K562 (cell line): ENCODE results near the gene DEDD. TPM values are rescaled to one million over a fixed set of nuclear protein-coding genes. Genes with fewer than 3 reads are reported as not detected.

Experiments
- CREM ChIP-seq: IDR thresholded peaks from 2 replicates; pipeline ENCODE4 v1.6.1; 2014; ENCODE audit warnings: antibody characterized with exemption, low read depth
- DLX4 ChIP-seq: fragments of 250-450 bp; sonication (Bioruptor Pico); IDR thresholded peaks from 2 replicates; pipeline ENCODE4 v1.6.1; 2021; ENCODE audit warnings: mild to moderate bottlenecking
- DNMT1 ChIP-seq: fragments of 450-650 bp; IDR thresholded peaks from 2 replicates; pipeline ENCODE4 v1.6.1; 2016; ENCODE audit warnings: antibody characterized with exemption, mild to moderate bottlenecking
- E2F6 ChIP-seq, 2 experiments: IDR thresholded peaks; 2 replicates each; pipeline ENCODE4 v1.6.1; 2011; ENCODE audit warnings: borderline replicate concordance in 1 of 2, control low read depth in 1 of 2, low read depth in 1 of 2, low read length in 1 of 2, mild to moderate bottlenecking in 1 of 2, mixed read lengths in 1 of 2, moderate library complexity in 1 of 2; ENCODE audit not compliant: insufficient read depth in 1 of 2, insufficient read length in 1 of 2, poor library complexity in 1 of 2, severe bottlenecking in 1 of 2; ENCODE audit errors: extremely low read depth in 1 of 2
- HNRNPK ChIP-seq: fragments of 200-400 bp; formaldehyde crosslinking; IDR thresholded peaks from one replicate; pipeline ENCODE4 v1.6.1; 2018; ENCODE audit warnings: mild to moderate bottlenecking, low read depth, low read length; ENCODE audit not compliant: poor library complexity, severe bottlenecking
- IFI16 ChIP-seq: fragments of 250-450 bp; sonication (Bioruptor Pico); IDR thresholded peaks from 2 replicates; pipeline ENCODE4 v2.1.2; 2022; ENCODE audit warnings: mild to moderate bottlenecking, inconsistent platforms
- MEF2A ChIP-seq: IDR thresholded peaks from 2 replicates; pipeline ENCODE4 v1.6.1; 2011; ENCODE audit warnings: low read depth, mild to moderate bottlenecking, low read length, moderate library complexity; ENCODE audit not compliant: control insufficient read depth
- POLR2B ChIP-seq: fragments of 450-650 bp; IDR thresholded peaks from 2 replicates; pipeline ENCODE4 v1.6.1; 2018; ENCODE audit warnings: low read depth; ENCODE audit not compliant: partially characterized antibody
- PTBP1 ChIP-seq: fragments of 200-400 bp; formaldehyde crosslinking; IDR thresholded peaks from 2 replicates; pipeline ENCODE4 v1.6.1; 2017; ENCODE audit warnings: low read depth, low read length
- SRSF7 ChIP-seq: fragments of 200-400 bp; formaldehyde crosslinking; optimal IDR thresholded peaks from 2 replicates; pipeline ENCODE3; 2017; ENCODE audit warnings: mild to moderate bottlenecking, low read depth, low read length
- SRSF9 ChIP-seq: fragments of 200-400 bp; formaldehyde crosslinking; IDR thresholded peaks from 2 replicates; pipeline ENCODE4 v1.6.1; 2017; ENCODE audit warnings: low read depth, low read length, borderline replicate concordance
- TCF7L2 ChIP-seq: fragments of 150-350 bp; IDR thresholded peaks from 2 replicates; pipeline ENCODE4 v1.6.1; 2016; ENCODE audit warnings: low read depth, mild to moderate bottlenecking, low read length, moderate library complexity
- TRIM25 ChIP-seq: fragments of 450-650 bp; IDR thresholded peaks from 2 replicates; pipeline ENCODE4 v1.7.0; 2016; ENCODE audit warnings: borderline replicate concordance
- ZFPM2 ChIP-seq: fragments of 250-450 bp; sonication (Bioruptor Pico); IDR thresholded peaks from 2 replicates; pipeline ENCODE4 v1.5.1; 2022; ENCODE audit warnings: mild to moderate bottlenecking
- ZNF217 ChIP-seq: sonication (generic); formaldehyde crosslinking; IDR thresholded peaks from 2 replicates; pipeline ENCODE4 v1.8.0; 2022; ENCODE audit warnings: mild to moderate bottlenecking, missing genetic modification reagents
- polyA plus RNA-seq, 8 experiments: library from polyadenylated mRNA; depleted of rRNA in 4 of 8; stranded (reverse) in 5 of 8; unstranded in 3 of 8; fragments of >200 nt; fragmentation: Nextera tagmentation in 2 of 8; fragmentation: Illumina TruSeq in 1 of 8; extraction: Ambion mirVana in 2 of 8; extraction: Trizol in 1 of 8; gene quantifications; 2 replicates each; pipeline versions ENCODE4 v1.2.1 to v1.2.3, GENCODE V29; 2011 to 2014; ENCODE audit warnings: inconsistent platforms in 1 of 8, missing spikeins in 1 of 8
- total RNA-seq, 7 experiments: library from RNA; depleted of rRNA in 6 of 7; stranded (reverse); fragments of >200 nt in 6 of 7; fragmentation: Illumina TruSeq in 2 of 7; extraction: Trizol in 2 of 7; gene quantifications; 2 replicates each; pipeline versions ENCODE4 v1.2.1 to v1.2.3, GENCODE V29; 2011 to 2021; ENCODE audit warnings: low replicate concordance in 1 of 7
- TF ChIP-seq, protein P1 (sequence below), 2 experiments: fragments of 250-450 bp in 1 of 2; fragments of 450-650 bp in 1 of 2; sonication (Bioruptor Pico) in 1 of 2; IDR thresholded peaks; 2 replicates each; pipeline versions ENCODE4 v1.6.1 to v1.8.0; 2016 to 2021; ENCODE audit warnings: mild to moderate bottlenecking in 2 of 2, moderate library complexity in 2 of 2, missing compliant biosample characterization in 1 of 2, missing genetic modification characterization in 1 of 2
- TF ChIP-seq, protein P2 (sequence below): fragments of 450-650 bp; formaldehyde crosslinking; IDR thresholded peaks from 2 replicates; pipeline ENCODE4 v1.4.0; 2022; ENCODE audit warnings: mild to moderate bottlenecking, moderate library complexity

The DEDD gene
- total and polyA plus RNA-seq, 9 of the 15 experiments (the other 6 are each of a cell fraction or from before 2014, with no cell fraction given), result 11.6 to 41.0 (median 16.8) TPM

GRCh38 chr1:161132410-161133219, at the start of gene DEDD (continued):
- TF ChIP-seq, protein P1, sequence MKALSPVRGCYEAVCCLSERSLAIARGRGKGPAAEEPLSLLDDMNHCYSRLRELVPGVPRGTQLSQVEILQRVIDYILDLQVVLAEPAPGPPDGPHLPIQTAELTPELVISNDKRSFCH (CRISPR knock-in tag; IDR thresholded peaks at IDR 0.05), result no peak
- TF ChIP-seq, protein P1 (tag; IDR thresholded peaks at IDR 0.05), result peak; percentile 88
- TF ChIP-seq PTBP1, result no peak
- TF ChIP-seq CREM, result peak; percentile 70
- TF ChIP-seq, protein P2, sequence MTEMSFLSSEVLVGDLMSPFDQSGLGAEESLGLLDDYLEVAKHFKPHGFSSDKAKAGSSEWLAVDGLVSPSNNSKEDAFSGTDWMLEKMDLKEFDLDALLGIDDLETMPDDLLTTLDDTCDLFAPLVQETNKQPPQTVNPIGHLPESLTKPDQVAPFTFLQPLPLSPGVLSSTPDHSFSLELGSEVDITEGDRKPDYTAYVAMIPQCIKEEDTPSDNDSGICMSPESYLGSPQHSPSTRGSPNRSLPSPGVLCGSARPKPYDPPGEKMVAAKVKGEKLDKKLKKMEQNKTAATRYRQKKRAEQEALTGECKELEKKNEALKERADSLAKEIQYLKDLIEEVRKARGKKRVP (CRISPR knock-in tag), result no peak
- TF ChIP-seq DNMT1, result 0 out of 2 replicates have a peak, but pooled peaks have one; percentile 10
- no peak for TF ChIP-seq TCF7L2
- TF ChIP-seq POLR2B, result no peak
- no peak for TF ChIP-seq MEF2A
- TF ChIP-seq E2F6 (IDR thresholded peaks at IDR 0.05; ENCODE audit: borderline replicate concordance in 1 of 2, extremely low read depth in 1 of 2, insufficient read depth in 1 of 2, insufficient read length in 1 of 2, low read depth in 1 of 2, low read length in 1 of 2, poor library complexity in 1 of 2, severe bottlenecking in 1 of 2), result peak in 1 of 2 experiments; percentile 0
- no peak for TF ChIP-seq SRSF7
- no peak for TF ChIP-seq ZFPM2 (CRISPR knock-in tag)
- no peak for TF ChIP-seq IFI16
- TF ChIP-seq DLX4 (CRISPR knock-in tag), result no peak
- no peak for TF ChIP-seq SRSF9
- TF ChIP-seq ZNF217 (CRISPR knock-in tag), result no peak
- TF ChIP-seq TRIM25, result no peak
- TF ChIP-seq HNRNPK, result no peak
